ENCODE data around the gene KBTBD6.
"Not testable (repeated sequence)": the region's sequence is repeated elsewhere in the genome, so short reads cannot be mapped to it uniquely, and the experiment has no call there.

The KBTBD6 gene

GRCh38 chr13:41132512-41133152 lies at the start of gene KBTBD6:
KBTBD6 (minus strand) TSS chr13:41132802; CDS start chr13:41132511, 291 bp downstream.
- DNase-seq, result peak; percentile 93

GRCh38 chr13:41182231-41182630 lies 49.6 kb upstream of the KBTBD6 start:
- no peak for DNase-seq

- DNase-seq, result no peak
Observed at GRCh38 chr13:41179593-41180250, 47.1 kb upstream of the KBTBD6 start.

GRCh38 chr13:41178040-41178439 lies 45.4 kb upstream of the KBTBD6 start:
- DNase-seq, result no peak

- DNase-seq, result no peak
Observed at GRCh38 chr13:41177616-41178015, 45.0 kb upstream of the KBTBD6 start.

GRCh38 chr13:41175576-41175975 lies 43.0 kb upstream of the KBTBD6 start:
- DNase-seq, result not testable (repeated sequence)

GRCh38 chr13:41162151-41162550 lies 29.5 kb upstream of the KBTBD6 start:
- no peak for DNase-seq

GRCh38 chr13:41159174-41159573 lies 26.6 kb upstream of the KBTBD6 start:
- DNase-seq, result no peak

- no peak for DNase-seq
Observed at GRCh38 chr13:41157048-41157717, 24.6 kb upstream of the KBTBD6 start.

GRCh38 chr13:41156620-41157019 lies 24.0 kb upstream of the KBTBD6 start:
- DNase-seq, result no peak

GRCh38 chr13:41154042-41154441 lies 21.4 kb upstream of the KBTBD6 start:
- no peak for DNase-seq

GRCh38 chr13:41152005-41152404 lies 19.4 kb upstream of the KBTBD6 start:
- no peak for DNase-seq

GRCh38 chr13:41150058-41150457 lies 17.5 kb upstream of the KBTBD6 start:
- no peak for DNase-seq

- DNase-seq, result no peak
Observed at GRCh38 chr13:41148419-41149283, 16.0 kb upstream of the KBTBD6 start.

- no peak for DNase-seq
Observed at GRCh38 chr13:41145136-41145908, 12.7 kb upstream of the KBTBD6 start.

- no peak for DNase-seq
Observed at GRCh38 chr13:41144576-41144975, 12.0 kb upstream of the KBTBD6 start.

GRCh38 chr13:41139296-41139966 lies 6.8 kb upstream of the KBTBD6 start:
- DNase-seq, result no peak

GRCh38 chr13:41137951-41138350 lies 5.3 kb upstream of the KBTBD6 start:
- no peak for DNase-seq

- DNase-seq, result no peak
Observed at GRCh38 chr13:41137241-41137640, 4.6 kb upstream of the KBTBD6 start.

GRCh38 chr13:41136396-41137031 lies 3.9 kb upstream of the KBTBD6 start:
- no peak for DNase-seq

GRCh38 chr13:41133951-41134350 lies 1.3 kb upstream of the KBTBD6 start:
- DNase-seq, result no peak
